ENCODE data around the gene FAM3D.

Gene FAM3D

GRCh38 chr3:58625196-58625824 lies 41.3 kb downstream of the FAM3D start:
- no peak for DNase-seq

GRCh38 chr3:58624550-58624949 lies 42.0 kb downstream of the FAM3D start:
- no peak for DNase-seq

- no peak for DNase-seq
Observed at GRCh38 chr3:58623961-58624360, 42.6 kb downstream of the FAM3D start.

GRCh38 chr3:58623478-58623877 lies 43.1 kb downstream of the FAM3D start:
- DNase-seq: no peak

- no peak for DNase-seq
Observed at GRCh38 chr3:58622892-58623291, 43.7 kb downstream of the FAM3D start.

GRCh38 chr3:58622436-58622835 lies 44.1 kb downstream of the FAM3D start:
- DNase-seq: no peak

GRCh38 chr3:58621086-58621830 lies 45.3 kb downstream of the FAM3D start:
- no peak for DNase-seq

- DNase-seq: no peak
Observed at GRCh38 chr3:58620421-58620820, 46.2 kb downstream of the FAM3D start.

- no peak for DNase-seq
Observed at GRCh38 chr3:58617338-58617761, 49.2 kb downstream of the FAM3D start.

- no peak for DNase-seq
Observed at GRCh38 chr3:58613236-58614132, 53.1 kb downstream of the FAM3D start.

GRCh38 chr3:58612830-58613229 lies 53.7 kb downstream of the FAM3D start:
- no peak for DNase-seq

- DNase-seq: no peak
Observed at GRCh38 chr3:58609990-58610389, 56.6 kb downstream of the FAM3D start.

- no peak for DNase-seq
Observed at GRCh38 chr3:58608648-58609047, 57.9 kb downstream of the FAM3D start.

GRCh38 chr3:58607816-58608215 lies 58.8 kb downstream of the FAM3D start:
- no peak for DNase-seq

GRCh38 chr3:58606693-58607092 lies 59.9 kb downstream of the FAM3D start:
- no peak for DNase-seq

- DNase-seq: no peak
Observed at GRCh38 chr3:58604031-58604430, 62.5 kb downstream of the FAM3D start.

GRCh38 chr3:58603606-58604005 lies 63.0 kb downstream of the FAM3D start:
- no peak for DNase-seq

- DNase-seq: no peak
Observed at GRCh38 chr3:58597770-58598310, 68.7 kb downstream of the FAM3D start.

GRCh38 chr3:58596834-58597518 lies 69.6 kb downstream of the FAM3D start:
- no peak for DNase-seq

GRCh38 chr3:58594117-58594516 lies 72.5 kb downstream of the FAM3D start:
- DNase-seq: no peak

- no peak for DNase-seq
Observed at GRCh38 chr3:58591517-58592510, 74.8 kb downstream of the FAM3D start.

Measured in NCI-H510A (cell line).